ENCODE results near the gene KRTAP10-7. TPM values are rescaled to one million over a fixed set of nuclear protein-coding genes. Genes with fewer than 3 reads are reported as not detected.

The KRTAP10-7 gene
- total RNA-seq, 1 experiment from 2014 or later: not detected

DNA sequence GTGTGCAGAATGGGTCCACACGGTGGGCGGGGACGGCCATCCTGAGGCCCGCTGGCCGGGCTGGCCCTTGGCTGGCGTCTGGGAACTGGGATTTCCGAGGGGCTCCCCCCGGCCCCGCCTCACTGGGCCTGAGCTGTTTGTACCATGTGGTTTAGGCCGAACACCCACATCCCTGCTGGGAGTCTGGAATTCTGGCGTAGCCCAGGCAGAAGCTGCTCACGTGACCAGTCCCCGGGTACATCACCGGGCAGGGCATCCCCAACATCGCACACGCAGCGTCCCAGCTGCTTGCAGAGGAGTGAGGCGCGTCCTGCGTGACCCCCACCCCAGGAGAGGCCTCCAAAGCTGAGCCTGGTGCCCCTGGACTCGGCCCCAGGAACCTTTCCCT, 2.1 kb downstream of the KRTAP10-7 start:
- H3K9me3 Mint-ChIP-seq (ENCODE audit: low read depth, unreplicated experiment): no peaks in the 10 kb centered on the region
- intact Hi-C loops (cut with micrococcal nuclease; ENCODE audit: unreplicated experiment): no loop called here
- no peaks in the 10 kb centered on the region for H3K36me3 Mint-ChIP-seq (ENCODE audit: insufficient read depth, unreplicated experiment)
- no peak for DNase-seq
- H3K4me1 Mint-ChIP-seq (ENCODE audit: low read depth, unreplicated experiment): no peaks in the 10 kb centered on the region
- H3K4me3 Mint-ChIP-seq (ENCODE audit: low read depth, unreplicated experiment): no peak overlapping the region
- TF ChIP-seq, protein P1, sequence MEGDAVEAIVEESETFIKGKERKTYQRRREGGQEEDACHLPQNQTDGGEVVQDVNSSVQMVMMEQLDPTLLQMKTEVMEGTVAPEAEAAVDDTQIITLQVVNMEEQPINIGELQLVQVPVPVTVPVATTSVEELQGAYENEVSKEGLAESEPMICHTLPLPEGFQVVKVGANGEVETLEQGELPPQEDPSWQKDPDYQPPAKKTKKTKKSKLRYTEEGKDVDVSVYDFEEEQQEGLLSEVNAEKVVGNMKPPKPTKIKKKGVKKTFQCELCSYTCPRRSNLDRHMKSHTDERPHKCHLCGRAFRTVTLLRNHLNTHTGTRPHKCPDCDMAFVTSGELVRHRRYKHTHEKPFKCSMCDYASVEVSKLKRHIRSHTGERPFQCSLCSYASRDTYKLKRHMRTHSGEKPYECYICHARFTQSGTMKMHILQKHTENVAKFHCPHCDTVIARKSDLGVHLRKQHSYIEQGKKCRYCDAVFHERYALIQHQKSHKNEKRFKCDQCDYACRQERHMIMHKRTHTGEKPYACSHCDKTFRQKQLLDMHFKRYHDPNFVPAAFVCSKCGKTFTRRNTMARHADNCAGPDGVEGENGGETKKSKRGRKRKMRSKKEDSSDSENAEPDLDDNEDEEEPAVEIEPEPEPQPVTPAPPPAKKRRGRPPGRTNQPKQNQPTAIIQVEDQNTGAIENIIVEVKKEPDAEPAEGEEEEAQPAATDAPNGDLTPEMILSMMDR (IDR thresholded peaks at IDR 0.05; ENCODE audit: unreplicated experiment): no peak
- H3K27ac Mint-ChIP-seq (ENCODE audit: unreplicated experiment): no peak overlapping the region
- CTCF ChIA-PET: no interaction called here
- peaks cover 82% of the 10 kb centered on the region for H3K27me3 Mint-ChIP-seq (ENCODE audit: unreplicated experiment)
- BruUV-seq (replicated peaks): no TSS peak

DNA sequence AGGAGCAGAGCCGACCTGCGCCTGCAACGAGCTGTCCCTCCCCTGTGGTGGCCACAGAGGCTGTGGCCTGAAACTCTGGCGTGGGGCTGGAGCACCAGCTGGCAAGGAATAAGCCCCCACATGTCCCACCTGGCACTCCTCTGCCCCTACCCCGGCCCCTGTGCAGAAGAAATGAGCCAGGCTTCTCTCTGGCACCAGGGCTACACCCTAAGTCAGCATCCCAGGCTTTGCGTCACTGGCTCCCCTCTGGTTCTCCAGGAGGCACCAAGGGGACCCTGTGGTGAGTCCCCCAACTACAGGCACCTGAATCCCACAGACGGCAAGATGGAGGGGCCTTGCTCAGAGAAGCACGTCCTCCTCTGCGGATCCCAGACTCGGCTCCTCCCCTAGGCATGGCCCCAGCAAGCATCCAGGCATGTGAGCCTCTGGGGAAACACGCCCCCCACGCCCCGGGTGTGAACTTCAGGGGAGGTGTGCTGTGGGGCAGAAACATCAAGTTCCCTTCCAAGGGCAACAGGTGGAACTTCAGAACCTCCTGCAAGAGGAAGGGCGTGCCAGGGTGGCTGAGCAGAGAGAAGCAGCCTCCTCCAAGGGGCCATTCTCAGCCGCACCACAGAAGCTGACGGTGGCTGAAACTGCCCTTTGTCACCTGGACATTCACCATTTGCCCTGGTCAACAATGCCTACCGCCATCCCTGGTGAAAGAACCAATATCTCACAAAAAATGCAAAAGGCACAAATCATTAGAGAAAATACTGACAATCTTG, 2.9 kb downstream of the KRTAP10-7 start:
- Mint-ChIP-seq H3K27me3 (ENCODE audit: unreplicated experiment) (peaks cover 79% of the 10 kb centered on the region), H3K9me3 (ENCODE audit: low read depth, unreplicated experiment) (no peaks in the 10 kb centered on the region), H3K27ac (ENCODE audit: unreplicated experiment) (no peak overlapping the region), H3K4me1 (ENCODE audit: low read depth, unreplicated experiment) (no peaks in the 10 kb centered on the region), H3K4me3 (ENCODE audit: low read depth, unreplicated experiment) (no peak overlapping the region), H3K36me3 (ENCODE audit: insufficient read depth, unreplicated experiment) (no peaks in the 10 kb centered on the region)
- no TSS peak for BruUV-seq (replicated peaks)
- TF ChIP-seq, protein P1 (IDR thresholded peaks at IDR 0.05; ENCODE audit: unreplicated experiment): no peak
- intact Hi-C loops (cut with micrococcal nuclease; ENCODE audit: unreplicated experiment): no loop called here
- no peak for DNase-seq
- CTCF ChIA-PET: no interaction called here

DNA sequence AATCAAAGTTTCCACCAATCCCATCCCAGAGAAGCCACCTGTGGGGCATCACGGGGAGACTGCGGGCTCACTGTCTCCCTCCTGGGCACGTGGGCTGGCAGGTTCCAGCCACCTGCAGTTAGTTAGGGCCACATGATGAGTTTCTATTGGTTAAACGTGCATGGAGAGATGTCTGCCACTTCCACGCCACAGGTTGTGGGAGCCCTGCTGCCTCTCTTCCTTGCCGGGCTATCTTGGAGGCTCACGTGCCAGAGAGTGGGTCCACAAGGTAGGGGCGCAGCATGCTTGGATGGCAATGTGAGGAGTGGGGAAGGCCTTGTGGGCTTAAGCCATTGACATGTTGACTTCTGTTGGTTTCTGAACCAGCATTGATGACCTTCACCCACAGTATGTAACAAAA, 3.5 kb downstream of the KRTAP10-7 start:
- H3K9me3 Mint-ChIP-seq (ENCODE audit: low read depth, unreplicated experiment): no peaks in the 10 kb centered on the region
- intact Hi-C loops (cut with micrococcal nuclease; ENCODE audit: unreplicated experiment): no loop called here
- CTCF ChIA-PET: no interaction called here
- H3K27ac Mint-ChIP-seq (ENCODE audit: unreplicated experiment): no peak overlapping the region
- peaks cover 73% of the 10 kb centered on the region for H3K27me3 Mint-ChIP-seq (ENCODE audit: unreplicated experiment)
- no peak overlapping the region for H3K4me3 Mint-ChIP-seq (ENCODE audit: low read depth, unreplicated experiment)
- H3K36me3 Mint-ChIP-seq (ENCODE audit: insufficient read depth, unreplicated experiment): no peaks in the 10 kb centered on the region
- no peak for DNase-seq
- no peaks in the 10 kb centered on the region for H3K4me1 Mint-ChIP-seq (ENCODE audit: low read depth, unreplicated experiment)
- BruUV-seq (replicated peaks): no TSS peak
- TF ChIP-seq, protein P1 (IDR thresholded peaks at IDR 0.05; ENCODE audit: unreplicated experiment): no peak

DNA sequence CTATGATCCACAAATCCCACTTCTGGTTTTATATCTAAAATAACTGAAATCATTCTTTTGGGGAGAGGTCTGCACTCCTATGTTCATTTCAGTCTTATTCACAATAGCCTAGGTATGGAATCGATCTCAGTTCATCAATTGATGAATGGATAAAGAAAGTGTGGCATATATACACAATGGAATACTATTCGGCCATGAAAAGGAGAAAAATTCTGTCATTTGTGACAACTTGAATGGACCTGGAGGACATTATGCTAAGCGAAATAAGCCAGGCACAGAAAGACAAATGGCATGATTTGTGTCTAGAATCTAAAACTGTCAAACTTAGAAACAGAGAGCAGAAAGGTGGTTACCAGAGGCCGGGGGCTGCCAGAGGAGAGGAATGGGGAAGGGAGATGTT, 6.1 kb downstream of the KRTAP10-7 start:
- DNase-seq: no peak
- CTCF ChIA-PET: no interaction called here
- TF ChIP-seq, protein P1 (IDR thresholded peaks at IDR 0.05; ENCODE audit: unreplicated experiment): no peak
- Mint-ChIP-seq H3K36me3 (ENCODE audit: insufficient read depth, unreplicated experiment) (no peaks in the 10 kb centered on the region), H3K9me3 (ENCODE audit: low read depth, unreplicated experiment) (peaks cover 7% of the 10 kb centered on the region), H3K4me1 (ENCODE audit: low read depth, unreplicated experiment) (no peaks in the 10 kb centered on the region), H3K27me3 (ENCODE audit: unreplicated experiment) (peaks cover 47% of the 10 kb centered on the region), H3K4me3 (ENCODE audit: low read depth, unreplicated experiment) (no peak overlapping the region), H3K27ac (ENCODE audit: unreplicated experiment) (no peak overlapping the region)
- intact Hi-C loops (cut with micrococcal nuclease; ENCODE audit: unreplicated experiment): no loop called here
- BruUV-seq (replicated peaks): no TSS peak
